Right lobe of liver (tissue), 6 donors: Measurements from ENCODE around the gene C10orf95. TPM values are rescaled to one million over a fixed set of nuclear protein-coding genes. Genes with fewer than 3 reads are reported as not detected.

Source experiments
- ATAC-seq, 4 donors: fragments of 200-7000 bp; cut with Tn5 transposase; one replicate each; pipeline ENCODE4 v1.9.1; 2020; ENCODE audit warnings: mild to moderate bottlenecking in 4 of 4, moderate library complexity in 4 of 4
- DNase-seq, 3 donors: peaks; one replicate each; pipeline ENCODE4 v3.0.0-alpha.2; 2020
- H3K27ac ChIP-seq, 3 donors: fragments of 200-600 bp; one replicate each; pipeline ENCODE4 v1.8.0; 2022
- H3K27me3 ChIP-seq, 2 donors: fragments of 200-600 bp; one replicate each; pipeline ENCODE4 v1.8.0; 2022
- H3K36me3 ChIP-seq, 4 donors: fragments of 200-600 bp; sonication (generic) in 1 of 4; one replicate each; pipeline versions ENCODE4 v1.5.1 to v1.8.0; 2017 to 2022; ENCODE audit warnings: control low read depth in 1 of 4
- H3K4me1 ChIP-seq, 4 donors: fragments of 200-600 bp; sonication (generic) in 1 of 4; one replicate each; pipeline versions ENCODE4 v1.5.1 to v1.8.0; 2017 to 2022; ENCODE audit warnings: control low read depth in 1 of 4
- H3K4me3 ChIP-seq, 3 donors: fragments of 200-600 bp; one replicate each; pipeline ENCODE4 v1.8.0; 2022
- H3K9me3 ChIP-seq, 4 donors: fragments of 200-600 bp; sonication (generic) in 1 of 4; one replicate each; pipeline versions ENCODE4 v1.5.1 to v1.8.0; 2017 to 2022; ENCODE audit warnings: control low read depth in 1 of 4
- POLR2A ChIP-seq: fragments of 450-650 bp; IDR thresholded peaks from one replicate; pipeline ENCODE4 v1.6.1; 2017; ENCODE audit warnings: antibody characterized with exemption, mild to moderate bottlenecking
- WGBS: methylation state at CpG from one replicate; pipeline ENCODE4 v1.1.6; 2018; ENCODE audit warnings: low coverage, low lambda C conversion rate; ENCODE audit not compliant: insufficient coverage; ENCODE audit errors: missing lambda C conversion rate; 5-methylcytosine and 5-hydroxymethylcytosine counted together
- intact Hi-C, 2 donors: fragments of 100-400 bp; cut with DNase I; formaldehyde crosslinking; loops; one replicate each; pipeline versions ENCODE4 v1.11.2 to v1.14.1; 2022
- total RNA-seq, 6 experiments: library from RNA; depleted of rRNA in 2 of 6; stranded (reverse); fragments of >200 nt in 2 of 6; fragmentation: NEBNext Ultra II Directional in 3 of 6; extraction: Animal tissue kit (Norgen Biotek cat#: 25700) in 3 of 6; gene quantifications; one replicate each; pipeline versions ENCODE4 v1.1.0 to v1.2.4, GENCODE V29; 2016 to 2023
- TF ChIP-seq, protein P1 (sequence below), 4 donors: fragments of 200-600 bp in 3 of 4; fragments of 450-650 bp in 1 of 4; IDR thresholded peaks; one replicate each; pipeline versions ENCODE4 v1.5.1 to v1.8.0; 2016 to 2022; ENCODE audit warnings: antibody characterized with exemption in 4 of 4, mild to moderate bottlenecking in 2 of 4
- donor health status: DM: no; HTN: yes; CAD: no.
- donor health status: DM: no; HTN: no; CAD: no.
- donor health status: DM: no; HTN: no; CAD: no.
- donor health status: DM: no; HTN: yes; CAD: no.
- donor health status: DM: no; HTN: yes; CAD: no.

C10orf95 gene
- total RNA-seq, 6 experiments from 2014 or later, result not detected

DNA sequence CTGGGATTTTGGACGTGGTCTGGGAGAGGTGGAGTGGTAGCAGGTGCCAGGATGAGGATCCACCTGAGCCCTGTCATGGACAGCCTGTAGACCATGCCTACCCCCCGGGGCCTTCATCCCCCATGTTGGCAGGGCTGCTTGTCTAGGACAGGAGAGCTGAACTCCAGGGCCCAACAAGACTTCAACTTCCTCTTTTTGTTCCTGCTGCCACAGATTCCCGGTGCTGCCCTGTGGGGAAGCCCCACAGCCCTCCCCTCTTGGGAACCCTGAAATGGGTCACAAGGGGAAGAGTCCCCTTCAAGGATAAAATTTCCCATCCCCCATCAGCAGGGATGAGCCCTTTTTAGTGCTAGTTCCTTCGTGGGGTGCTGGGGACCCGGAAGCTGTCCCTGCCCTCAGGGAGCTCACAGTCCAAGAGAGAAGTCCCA is 17.7 kb downstream of the C10orf95 start:
- TF ChIP-seq, protein P1, sequence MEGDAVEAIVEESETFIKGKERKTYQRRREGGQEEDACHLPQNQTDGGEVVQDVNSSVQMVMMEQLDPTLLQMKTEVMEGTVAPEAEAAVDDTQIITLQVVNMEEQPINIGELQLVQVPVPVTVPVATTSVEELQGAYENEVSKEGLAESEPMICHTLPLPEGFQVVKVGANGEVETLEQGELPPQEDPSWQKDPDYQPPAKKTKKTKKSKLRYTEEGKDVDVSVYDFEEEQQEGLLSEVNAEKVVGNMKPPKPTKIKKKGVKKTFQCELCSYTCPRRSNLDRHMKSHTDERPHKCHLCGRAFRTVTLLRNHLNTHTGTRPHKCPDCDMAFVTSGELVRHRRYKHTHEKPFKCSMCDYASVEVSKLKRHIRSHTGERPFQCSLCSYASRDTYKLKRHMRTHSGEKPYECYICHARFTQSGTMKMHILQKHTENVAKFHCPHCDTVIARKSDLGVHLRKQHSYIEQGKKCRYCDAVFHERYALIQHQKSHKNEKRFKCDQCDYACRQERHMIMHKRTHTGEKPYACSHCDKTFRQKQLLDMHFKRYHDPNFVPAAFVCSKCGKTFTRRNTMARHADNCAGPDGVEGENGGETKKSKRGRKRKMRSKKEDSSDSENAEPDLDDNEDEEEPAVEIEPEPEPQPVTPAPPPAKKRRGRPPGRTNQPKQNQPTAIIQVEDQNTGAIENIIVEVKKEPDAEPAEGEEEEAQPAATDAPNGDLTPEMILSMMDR (IDR thresholded peaks at IDR 0.05), result no peak
- TF ChIP-seq POLR2A, result no peak
- Histone ChIP-seq H3K4me1 (peaks cover 0 to 18% (median 5%) of the 10 kb centered on the region in 4 donors), H3K4me3 (no peak overlapping the region), H3K36me3 (no peaks in the 10 kb centered on the region), H3K27me3 (no peaks in the 10 kb centered on the region), H3K9me3 (no peaks in the 10 kb centered on the region), H3K27ac (no peak overlapping the region)
- 50% methylated on average over 2 of the region's 5 CpGs for WGBS
- DNase-seq (peak in 1 of 3 donors; percentile 46), ATAC-seq (no peak)
- intact Hi-C loops, result no loop called here

DNA sequence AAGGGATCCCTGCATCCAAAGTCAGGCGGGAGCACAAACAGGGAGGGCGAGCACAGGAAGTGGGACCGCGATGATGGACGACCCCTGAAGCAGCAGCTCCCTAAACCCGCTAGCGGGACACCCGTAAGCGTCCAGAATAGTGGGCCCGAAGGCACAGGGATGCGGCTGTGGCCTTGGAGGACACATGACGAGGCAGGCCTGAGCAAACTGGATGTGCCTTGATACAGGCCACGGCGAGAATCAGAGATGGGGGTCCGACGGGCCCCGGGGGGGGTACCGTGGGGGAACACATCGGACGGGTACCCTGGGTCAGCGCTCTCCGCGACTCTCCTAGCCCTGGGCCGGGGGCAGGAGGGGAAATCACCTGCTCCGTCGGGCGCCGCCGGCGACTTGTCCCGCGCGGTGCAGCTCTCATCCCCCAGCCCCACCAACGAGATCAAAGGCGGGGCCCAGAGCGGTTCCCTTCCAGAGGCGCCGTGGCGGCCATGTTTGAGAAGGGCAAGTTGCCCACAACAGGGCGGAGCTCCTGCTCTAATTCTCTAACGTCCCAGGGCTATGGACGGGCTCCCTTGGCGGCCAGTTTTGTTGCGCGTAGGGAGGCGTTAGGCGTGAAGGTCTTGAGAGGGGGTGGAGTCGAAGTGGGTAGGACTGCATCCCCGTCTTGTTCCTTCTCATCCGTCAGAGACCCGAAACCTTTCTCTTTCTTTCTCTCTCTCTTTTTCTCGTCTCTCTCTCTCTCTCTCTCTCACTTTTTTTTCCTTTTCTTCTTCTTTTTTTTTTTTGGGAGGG is 19.0 kb downstream of the C10orf95 start, which contains the start of gene CUEDC2:
Gene CUEDC2, minus strand, starts transcription at position 413 of the 789 bp plus-strand sequence. CDS start 7,386 bp downstream, outside the sequence.
- peak; percentile 52 for TF ChIP-seq POLR2A
- TF ChIP-seq, protein P1 (IDR thresholded peaks at IDR 0.05), result no peak
- ATAC-seq (peak; percentile 85 to 92 (median 92)), DNase-seq (peak; percentile 95 to 97 (median 97))
- Histone ChIP-seq H3K4me1 (peaks cover 0 to 18% (median 3%) of the 10 kb centered on the region in 4 donors), H3K4me3 (peak within 1 kb of the TSS; percentile 89 to 97 (median 96)), H3K27me3 (no peaks in the 10 kb centered on the region), H3K9me3 (no peaks in the 10 kb centered on the region), H3K36me3 (no peaks in the 10 kb centered on the region), H3K27ac (peak within 1 kb of the TSS; percentile 49 to 67 (median 58))
- 0% methylated on average over 19 of the region's 52 CpGs for WGBS
- intact Hi-C loops, result no loop called here

DNA sequence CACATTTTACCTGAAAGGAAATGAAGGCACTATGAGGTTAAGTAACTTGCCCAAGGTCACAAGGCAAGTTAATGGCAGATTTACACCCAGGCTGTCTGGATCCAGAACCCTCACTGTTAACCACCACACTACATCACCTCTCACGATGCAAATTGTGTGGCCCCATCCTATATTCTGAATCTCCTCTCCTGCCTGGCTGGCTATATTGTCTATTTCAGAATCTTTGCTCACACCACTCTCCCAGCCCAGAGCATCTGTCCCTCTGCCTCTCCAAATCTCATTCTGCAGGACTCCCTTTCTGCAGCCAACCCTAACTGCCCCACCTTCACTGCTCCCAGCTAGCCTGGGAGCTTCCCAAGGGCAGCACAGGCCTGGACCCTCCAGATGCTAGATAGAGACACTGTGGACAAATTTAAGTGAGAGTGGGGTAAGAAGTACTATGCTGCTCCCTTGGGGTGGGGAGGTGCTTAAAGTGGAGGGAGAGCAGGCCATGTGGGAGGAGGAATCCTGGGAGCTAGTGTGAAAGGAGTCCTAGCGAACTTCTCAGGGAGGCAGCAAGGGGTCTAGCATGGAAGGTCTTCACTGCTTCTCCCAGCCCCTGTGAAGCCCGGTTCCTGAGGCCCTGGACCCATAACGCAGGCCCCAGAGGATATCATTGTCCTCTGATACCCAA is 19.8 kb downstream of the C10orf95 start:
- peak in 3 of 4 donors; percentile 1 to 2 (median 1) for ATAC-seq
- peak overlapping the region; percentile 49 to 67 (median 58) for H3K27ac ChIP-seq
- H3K4me3 ChIP-seq, result peak overlapping the region; percentile 89 to 97 (median 96)
- H3K9me3 ChIP-seq, result no peaks in the 10 kb centered on the region
- TF ChIP-seq, protein P1 (IDR thresholded peaks at IDR 0.05), result no peak
- TF ChIP-seq POLR2A, result no peak
- DNase-seq, result no peak
- no peaks in the 10 kb centered on the region for H3K36me3 ChIP-seq
- peaks cover 0 to 14% (median 0%) of the 10 kb centered on the region in 4 donors for H3K4me1 ChIP-seq
- 75% methylated on average over 1 of the region's 4 CpGs for whole genome bisulfite sequencing
- intact Hi-C loops, result no loop called here
- no peaks in the 10 kb centered on the region for H3K27me3 ChIP-seq

DNA sequence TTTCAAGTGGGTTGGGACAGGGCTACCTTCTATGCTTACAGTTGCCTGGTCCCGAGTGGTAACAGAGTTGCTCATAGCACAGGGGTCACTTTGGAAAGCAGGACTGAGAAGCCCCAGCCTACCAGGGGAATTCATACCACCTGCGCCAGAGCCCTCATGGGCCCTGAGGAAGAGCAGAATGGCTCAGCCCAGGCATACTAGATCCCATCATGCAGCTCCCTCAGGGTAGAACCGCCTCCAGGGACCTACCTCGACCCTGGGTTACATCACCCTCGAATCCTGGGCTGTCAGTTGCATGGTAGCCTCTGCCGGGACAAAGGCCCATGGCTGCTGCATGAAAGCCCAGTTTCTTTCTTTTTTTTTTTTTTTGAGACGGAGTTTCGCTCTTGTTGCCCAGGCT is 21.9 kb downstream of the C10orf95 start:
- H3K9me3 ChIP-seq, result no peaks in the 10 kb centered on the region
- no peak overlapping the region for H3K27ac ChIP-seq
- H3K4me3 ChIP-seq, result no peak overlapping the region
- peaks cover 0 to 2% (median 0%) of the 10 kb centered on the region in 4 donors for H3K36me3 ChIP-seq
- no peak for TF ChIP-seq POLR2A
- TF ChIP-seq, protein P1 (IDR thresholded peaks at IDR 0.05), result no peak
- H3K27me3 ChIP-seq, result no peaks in the 10 kb centered on the region
- DNase-seq (no peak), ATAC-seq (no peak)
- H3K4me1 ChIP-seq, result peaks cover 0 to 11% (median 0%) of the 10 kb centered on the region in 4 donors
- intact Hi-C loops, result no loop called here
- 53% methylated on average over 2 of the region's 8 CpGs for WGBS
